Measurements from ENCODE around the gene ATXN2L. TPM values are rescaled to one million over a fixed set of nuclear protein-coding genes. Genes with fewer than 3 reads are reported as not detected.

ATXN2L gene
- total and polyA plus RNA-seq, 2 of the 13 experiments (the other 11 are each of a cell fraction or from before 2014, with no cell fraction given), result 40.8 to 55.1 TPM

- TF ChIP-seq ZKSCAN1 (IDR thresholded peaks at IDR 0.05; ENCODE audit: low read length), result no peak
- TF ChIP-seq REST (IDR thresholded peaks at IDR 0.05; ENCODE audit: borderline replicate concordance in 1 of 2, low read depth in 1 of 2, low read length in 2 of 2), result no peak
- no peak for TF ChIP-seq NR2F6 (IDR thresholded peaks at IDR 0.05)
- TF ChIP-seq NR2F6 (CRISPR knock-in tag; IDR thresholded peaks at IDR 0.05), result no peak
- TF ChIP-seq, protein P1, sequence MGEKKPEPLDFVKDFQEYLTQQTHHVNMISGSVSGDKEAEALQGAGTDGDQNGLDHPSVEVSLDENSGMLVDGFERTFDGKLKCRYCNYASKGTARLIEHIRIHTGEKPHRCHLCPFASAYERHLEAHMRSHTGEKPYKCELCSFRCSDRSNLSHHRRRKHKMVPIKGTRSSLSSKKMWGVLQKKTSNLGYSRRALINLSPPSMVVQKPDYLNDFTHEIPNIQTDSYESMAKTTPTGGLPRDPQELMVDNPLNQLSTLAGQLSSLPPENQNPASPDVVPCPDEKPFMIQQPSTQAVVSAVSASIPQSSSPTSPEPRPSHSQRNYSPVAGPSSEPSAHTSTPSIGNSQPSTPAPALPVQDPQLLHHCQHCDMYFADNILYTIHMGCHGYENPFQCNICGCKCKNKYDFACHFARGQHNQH (CRISPR knock-in tag; IDR thresholded peaks at IDR 0.05), result no peak
Observed at GRCh38 chr16:28883221-28883996, 60.6 kb downstream of the ATXN2L start (continued).

DNA sequence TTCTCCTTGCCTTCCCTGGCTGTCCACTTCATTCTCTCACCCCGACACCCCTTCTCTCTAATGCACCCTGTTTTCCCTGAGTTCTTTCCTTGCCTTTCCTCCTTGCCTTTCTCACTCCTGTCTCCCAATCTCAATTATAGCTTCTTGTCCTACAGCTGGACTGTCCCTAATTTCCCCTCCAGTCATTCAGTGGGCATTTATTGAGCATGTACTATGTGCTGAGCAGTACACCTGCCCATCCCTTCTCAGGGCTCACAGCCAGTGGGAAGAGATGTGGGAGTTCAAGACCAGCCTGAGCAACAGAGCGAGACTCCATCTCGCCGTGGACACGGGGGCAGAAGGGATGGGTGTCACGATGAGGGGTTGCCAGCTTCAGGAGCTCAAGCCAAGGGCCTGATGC, 61.2 kb downstream of the ATXN2L start:
- H2AFZ ChIP-seq (ENCODE audit: low read length), result no peak overlapping the region
- intact Hi-C loops (cut with micrococcal nuclease; ENCODE audit: unreplicated experiment), result no loop called here
- no TSS peak for BruUV-seq (replicated peaks)
- no peak for TF ChIP-seq PHF8 (CRISPR knock-in tag; IDR thresholded peaks at IDR 0.05)
- TF ChIP-seq, protein P2, sequence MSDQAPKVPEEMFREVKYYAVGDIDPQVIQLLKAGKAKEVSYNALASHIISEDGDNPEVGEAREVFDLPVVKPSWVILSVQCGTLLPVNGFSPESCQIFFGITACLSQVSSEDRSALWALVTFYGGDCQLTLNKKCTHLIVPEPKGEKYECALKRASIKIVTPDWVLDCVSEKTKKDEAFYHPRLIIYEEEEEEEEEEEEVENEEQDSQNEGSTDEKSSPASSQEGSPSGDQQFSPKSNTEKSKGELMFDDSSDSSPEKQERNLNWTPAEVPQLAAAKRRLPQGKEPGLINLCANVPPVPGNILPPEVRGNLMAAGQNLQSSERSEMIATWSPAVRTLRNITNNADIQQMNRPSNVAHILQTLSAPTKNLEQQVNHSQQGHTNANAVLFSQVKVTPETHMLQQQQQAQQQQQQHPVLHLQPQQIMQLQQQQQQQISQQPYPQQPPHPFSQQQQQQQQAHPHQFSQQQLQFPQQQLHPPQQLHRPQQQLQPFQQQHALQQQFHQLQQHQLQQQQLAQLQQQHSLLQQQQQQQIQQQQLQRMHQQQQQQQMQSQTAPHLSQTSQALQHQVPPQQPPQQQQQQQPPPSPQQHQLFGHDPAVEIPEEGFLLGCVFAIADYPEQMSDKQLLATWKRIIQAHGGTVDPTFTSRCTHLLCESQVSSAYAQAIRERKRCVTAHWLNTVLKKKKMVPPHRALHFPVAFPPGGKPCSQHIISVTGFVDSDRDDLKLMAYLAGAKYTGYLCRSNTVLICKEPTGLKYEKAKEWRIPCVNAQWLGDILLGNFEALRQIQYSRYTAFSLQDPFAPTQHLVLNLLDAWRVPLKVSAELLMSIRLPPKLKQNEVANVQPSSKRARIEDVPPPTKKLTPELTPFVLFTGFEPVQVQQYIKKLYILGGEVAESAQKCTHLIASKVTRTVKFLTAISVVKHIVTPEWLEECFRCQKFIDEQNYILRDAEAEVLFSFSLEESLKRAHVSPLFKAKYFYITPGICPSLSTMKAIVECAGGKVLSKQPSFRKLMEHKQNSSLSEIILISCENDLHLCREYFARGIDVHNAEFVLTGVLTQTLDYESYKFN (CRISPR knock-in tag; conservative IDR thresholded peaks at IDR 0.05), result no peak
- TF ChIP-seq ZNF883 (CRISPR knock-in tag; IDR thresholded peaks at IDR 0.05; ENCODE audit: not compliant biosample characterization), result no peak
- TF ChIP-seq BORCS8-MEF2B (CRISPR knock-in tag; IDR thresholded peaks at IDR 0.05), result no peak
- no peak for TF ChIP-seq SP5 (CRISPR knock-in tag; IDR thresholded peaks at IDR 0.05; ENCODE audit: borderline replicate concordance, low read depth)
- TF ChIP-seq SPEN (CRISPR knock-in tag; IDR thresholded peaks at IDR 0.05; ENCODE audit: low read depth), result no peak
- TF ChIP-seq CCAR2 (optimal IDR thresholded peaks at IDR 0.05; ENCODE audit: low read depth, low read length), result no peak
- TF ChIP-seq, protein P3, sequence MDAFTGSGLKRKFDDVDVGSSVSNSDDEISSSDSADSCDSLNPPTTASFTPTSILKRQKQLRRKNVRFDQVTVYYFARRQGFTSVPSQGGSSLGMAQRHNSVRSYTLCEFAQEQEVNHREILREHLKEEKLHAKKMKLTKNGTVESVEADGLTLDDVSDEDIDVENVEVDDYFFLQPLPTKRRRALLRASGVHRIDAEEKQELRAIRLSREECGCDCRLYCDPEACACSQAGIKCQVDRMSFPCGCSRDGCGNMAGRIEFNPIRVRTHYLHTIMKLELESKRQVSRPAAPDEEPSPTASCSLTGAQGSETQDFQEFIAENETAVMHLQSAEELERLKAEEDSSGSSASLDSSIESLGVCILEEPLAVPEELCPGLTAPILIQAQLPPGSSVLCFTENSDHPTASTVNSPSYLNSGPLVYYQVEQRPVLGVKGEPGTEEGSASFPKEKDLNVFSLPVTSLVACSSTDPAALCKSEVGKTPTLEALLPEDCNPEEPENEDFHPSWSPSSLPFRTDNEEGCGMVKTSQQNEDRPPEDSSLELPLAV (CRISPR knock-in tag; conservative IDR thresholded peaks at IDR 0.05; ENCODE audit: low read depth), result no peak

More for the DNA sequence above, 61.2 kb downstream of the ATXN2L start:
- DNase-seq (ENCODE audit: low spot score), result no peak
- H4K20me1 ChIP-seq (ENCODE audit: insufficient read depth, low read length), result no peaks in the 10 kb centered on the region
- WGBS (ENCODE audit: low lambda C conversion rate), result 98% methylated on average over 6 of the region's 6 CpGs
- no peak overlapping the region for H3K27ac ChIP-seq (ENCODE audit: extremely low read length, insufficient read depth, low read length)
- ChIA-PET POLR2A (no interaction called here), CTCF (ENCODE audit: low intra/inter-chr PET ratio, low total read pairs) (no interaction called here)
- no peaks in the 10 kb centered on the region for H3K79me2 ChIP-seq (ENCODE audit: insufficient read depth, low read length)
- no peaks in the 10 kb centered on the region for H3K27me3 ChIP-seq (ENCODE audit: control insufficient read depth in 1 of 2, insufficient read depth in 2 of 2, low read length in 2 of 2)
- peaks cover 14 to 23% of the 10 kb centered on the region in 2 experiments for H3K36me3 ChIP-seq (replicated peaks in 1 of 2; ENCODE audit: control insufficient read depth in 1 of 2, insufficient read depth in 2 of 2, low read length in 2 of 2)
- no peak for FAIRE-seq
- in situ Hi-C loops (cut with HindIII; ENCODE audit: extremely low pct_ligation_motif_present, low pct_unique_long_range_greater_than_20kb), result no loop called here
- H3K4me2 ChIP-seq (ENCODE audit: low read depth, low read length), result no peak overlapping the region
- ATAC-seq, result no peak
- peaks cover 4% of the 10 kb centered on the region for H3K4me1 ChIP-seq (ENCODE audit: insufficient read depth, low read length)
- no peak overlapping the region for H3K9ac ChIP-seq (ENCODE audit: insufficient read depth, low read depth, low read length)
- H3K9me3 ChIP-seq (ENCODE audit: low read length), result no peaks in the 10 kb centered on the region
- H3K4me3 ChIP-seq (replicated peaks in 1 of 3; ENCODE audit: insufficient read depth in 1 of 3, low read depth in 2 of 3, low read length in 3 of 3), result no peak overlapping the region
